ENCODE data around the gene FRZB. TPM values are rescaled to one million over a fixed set of nuclear protein-coding genes. Genes with fewer than 3 reads are reported as not detected.

The FRZB gene
- total and polyA plus RNA-seq, 9 of the 15 experiments (the other 6 are each of a cell fraction or from before 2014, with no cell fraction given), result 0.01 to 0.05 (median 0.03) TPM; not detected in 6

- ChIA-PET CTCF (ENCODE audit: low intra/inter-chr PET ratio) (interaction anchor here (0.7 kb wide), 1 partner anchor 29 kb away, joined by 4 read pairs; no protein-coding TSS in a partner anchor), POLR2A (no interaction called here)
- TF ChIP-seq FOSL1 (tag; conservative IDR thresholded peaks at IDR 0.05) (peak; percentile 53; the same call in 1 of the 2 replicates), JUNB (CRISPR knock-in tag; conservative IDR thresholded peaks at IDR 0.05) (no peak), POLR3G (IDR thresholded peaks at IDR 0.05; ENCODE audit: extremely low read depth, insufficient read length, insufficient replicate concordance) (no peak), CHAMP1 (IDR thresholded peaks at IDR 0.05) (no peak)
- H3K9me1 ChIP-seq (ENCODE audit: control insufficient read depth, insufficient read depth, low read length), result no peaks in the 10 kb centered on the region
- 2% methylated on average over 3 of the region's 3 CpGs for WGBS (ENCODE audit: insufficient coverage, low coverage, missing lambda C conversion rate)
- no peak overlapping the region for H3K4me2 ChIP-seq (ENCODE audit: insufficient read depth, low read length)
- no peaks in the 10 kb centered on the region for H3K79me2 ChIP-seq (ENCODE audit: control insufficient read depth, insufficient read depth, low read length)
- peaks cover 2 to 4% of the 10 kb centered on the region in 2 experiments; a peak in 2 of 5 replicates for H3K27me3 ChIP-seq (ENCODE audit: control insufficient read depth in 2 of 2, insufficient read depth in 2 of 2, low read length in 2 of 2)
- in situ Hi-C loops (cut with MboI), result no loop called here
- no peak overlapping the region for H3K4me3 ChIP-seq
- H3K27ac ChIP-seq (ENCODE audit: extremely low read depth, low read depth, low read length), result no peak overlapping the region
- no peak overlapping the region for H3K9ac ChIP-seq (ENCODE audit: insufficient read depth in 1 of 2, low read depth in 2 of 2, low read length in 2 of 2)
- H3K36me3 ChIP-seq (ENCODE audit: control insufficient read depth, insufficient read depth, low read length), result no peaks in the 10 kb centered on the region
- no peaks in the 10 kb centered on the region for H4K20me1 ChIP-seq (replicated peaks; ENCODE audit: control insufficient read depth, insufficient read depth, low read length)
- BruUV-seq (replicated peaks), result no TSS peak
- FAIRE-seq (no peak), DNase-seq (ENCODE audit: extremely low read depth in 1 of 4, low spot score in 3 of 4) (no peak), ATAC-seq (no peak)
- no peaks in the 10 kb centered on the region for H3K9me3 ChIP-seq (replicated peaks; ENCODE audit: control insufficient read depth, insufficient read depth, low read depth, low read length)
- no peaks in the 10 kb centered on the region for H3K4me1 ChIP-seq (replicated peaks in 1 of 2; ENCODE audit: control insufficient read depth in 2 of 2, insufficient read depth in 2 of 2, low read length in 2 of 2)
- H2AFZ ChIP-seq (ENCODE audit: low read depth, low read length), result no peak overlapping the region
- intact Hi-C loops (cut with micrococcal nuclease), result no loop called here
Observed at GRCh38 chr2:182858671-182859070, 7.8 kb downstream of the FRZB start.

Measured in K562 (cell line).